Hepatocyte (in vitro differentiated cells): ENCODE measurements around the gene ERBB4.
"Not testable (repeated sequence)": the region's sequence is repeated elsewhere in the genome, so short reads cannot be mapped to it uniquely, and the experiment has no call there.

ENCODE experiments used
- EZH2 ChIP-seq: fragments of 200-600 bp; sonication (generic); IDR thresholded peaks from 2 replicates; pipeline ENCODE4 v1.6.1; 2016; ENCODE audit warnings: antibody characterized with exemption, mild to moderate bottlenecking, borderline replicate concordance
- EZH2phosphoT487 ChIP-seq: fragments of 200-600 bp; sonication (generic); IDR thresholded peaks from one replicate; pipeline ENCODE4 v1.6.1; 2018; ENCODE audit warnings: antibody characterized with exemption, mild to moderate bottlenecking, low read depth, moderate library complexity; ENCODE audit not compliant: unreplicated experiment, severe bottlenecking
- TF ChIP-seq, protein P1 (sequence below): fragments of 200-600 bp; sonication (generic); IDR thresholded peaks from 2 replicates; pipeline ENCODE4 v1.5.1; 2016; ENCODE audit warnings: antibody characterized with exemption, mild to moderate bottlenecking; ENCODE audit not compliant: poor library complexity

GRCh38 chr2:212191438-212191837 is 347.2 kb downstream of the ERBB4 start:
- TF ChIP-seq, protein P1, sequence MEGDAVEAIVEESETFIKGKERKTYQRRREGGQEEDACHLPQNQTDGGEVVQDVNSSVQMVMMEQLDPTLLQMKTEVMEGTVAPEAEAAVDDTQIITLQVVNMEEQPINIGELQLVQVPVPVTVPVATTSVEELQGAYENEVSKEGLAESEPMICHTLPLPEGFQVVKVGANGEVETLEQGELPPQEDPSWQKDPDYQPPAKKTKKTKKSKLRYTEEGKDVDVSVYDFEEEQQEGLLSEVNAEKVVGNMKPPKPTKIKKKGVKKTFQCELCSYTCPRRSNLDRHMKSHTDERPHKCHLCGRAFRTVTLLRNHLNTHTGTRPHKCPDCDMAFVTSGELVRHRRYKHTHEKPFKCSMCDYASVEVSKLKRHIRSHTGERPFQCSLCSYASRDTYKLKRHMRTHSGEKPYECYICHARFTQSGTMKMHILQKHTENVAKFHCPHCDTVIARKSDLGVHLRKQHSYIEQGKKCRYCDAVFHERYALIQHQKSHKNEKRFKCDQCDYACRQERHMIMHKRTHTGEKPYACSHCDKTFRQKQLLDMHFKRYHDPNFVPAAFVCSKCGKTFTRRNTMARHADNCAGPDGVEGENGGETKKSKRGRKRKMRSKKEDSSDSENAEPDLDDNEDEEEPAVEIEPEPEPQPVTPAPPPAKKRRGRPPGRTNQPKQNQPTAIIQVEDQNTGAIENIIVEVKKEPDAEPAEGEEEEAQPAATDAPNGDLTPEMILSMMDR, result not testable (repeated sequence)
- TF ChIP-seq EZH2, EZH2phosphoT487: not testable (repeated sequence)
